HepG2 (cell line): ENCODE results near the gene MAP1B.

Experiments used
- TF ChIP-seq, protein P1 (sequence below): sonication (generic); formaldehyde crosslinking; IDR thresholded peaks from 2 replicates; pipeline ENCODE4 v1.5.0; 2020; ENCODE audit warnings: mild to moderate bottlenecking, missing genetic modification reagents, moderate library complexity
- TF ChIP-seq, protein P2 (sequence below): sonication (generic); formaldehyde crosslinking; IDR thresholded peaks from 2 replicates; pipeline ENCODE4 v1.4.0; 2020; ENCODE audit warnings: missing genetic modification reagents

DNA sequence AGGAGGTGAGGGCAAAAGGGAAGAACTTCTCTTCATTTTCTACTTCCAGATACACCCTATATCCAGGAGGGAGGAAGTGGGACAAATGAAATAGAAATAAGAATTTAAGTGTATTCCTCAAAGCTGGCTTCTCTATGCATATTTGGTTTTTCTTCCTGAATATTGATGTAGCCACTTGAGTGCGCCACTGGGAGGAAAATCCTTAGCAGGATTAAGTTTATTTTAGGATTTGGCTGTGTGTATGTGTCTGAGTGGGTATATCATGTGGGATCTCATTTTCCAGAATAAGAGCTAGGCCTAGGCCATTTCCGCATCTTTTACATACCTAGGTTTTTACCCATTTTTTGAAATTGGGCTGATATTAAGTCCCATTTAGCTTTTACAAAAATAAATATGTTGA, 42.5 kb downstream of the MAP1B start:
- TF ChIP-seq, protein P1, sequence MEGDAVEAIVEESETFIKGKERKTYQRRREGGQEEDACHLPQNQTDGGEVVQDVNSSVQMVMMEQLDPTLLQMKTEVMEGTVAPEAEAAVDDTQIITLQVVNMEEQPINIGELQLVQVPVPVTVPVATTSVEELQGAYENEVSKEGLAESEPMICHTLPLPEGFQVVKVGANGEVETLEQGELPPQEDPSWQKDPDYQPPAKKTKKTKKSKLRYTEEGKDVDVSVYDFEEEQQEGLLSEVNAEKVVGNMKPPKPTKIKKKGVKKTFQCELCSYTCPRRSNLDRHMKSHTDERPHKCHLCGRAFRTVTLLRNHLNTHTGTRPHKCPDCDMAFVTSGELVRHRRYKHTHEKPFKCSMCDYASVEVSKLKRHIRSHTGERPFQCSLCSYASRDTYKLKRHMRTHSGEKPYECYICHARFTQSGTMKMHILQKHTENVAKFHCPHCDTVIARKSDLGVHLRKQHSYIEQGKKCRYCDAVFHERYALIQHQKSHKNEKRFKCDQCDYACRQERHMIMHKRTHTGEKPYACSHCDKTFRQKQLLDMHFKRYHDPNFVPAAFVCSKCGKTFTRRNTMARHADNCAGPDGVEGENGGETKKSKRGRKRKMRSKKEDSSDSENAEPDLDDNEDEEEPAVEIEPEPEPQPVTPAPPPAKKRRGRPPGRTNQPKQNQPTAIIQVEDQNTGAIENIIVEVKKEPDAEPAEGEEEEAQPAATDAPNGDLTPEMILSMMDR (CRISPR knock-in tag), result no peak
- TF ChIP-seq, protein P2, sequence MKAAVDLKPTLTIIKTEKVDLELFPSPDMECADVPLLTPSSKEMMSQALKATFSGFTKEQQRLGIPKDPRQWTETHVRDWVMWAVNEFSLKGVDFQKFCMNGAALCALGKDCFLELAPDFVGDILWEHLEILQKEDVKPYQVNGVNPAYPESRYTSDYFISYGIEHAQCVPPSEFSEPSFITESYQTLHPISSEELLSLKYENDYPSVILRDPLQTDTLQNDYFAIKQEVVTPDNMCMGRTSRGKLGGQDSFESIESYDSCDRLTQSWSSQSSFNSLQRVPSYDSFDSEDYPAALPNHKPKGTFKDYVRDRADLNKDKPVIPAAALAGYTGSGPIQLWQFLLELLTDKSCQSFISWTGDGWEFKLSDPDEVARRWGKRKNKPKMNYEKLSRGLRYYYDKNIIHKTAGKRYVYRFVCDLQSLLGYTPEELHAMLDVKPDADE, result no peak
